PC-9 (cell line): ENCODE measurements around the gene HTRA1. TPM values are rescaled to one million over a fixed set of nuclear protein-coding genes. Genes with fewer than 3 reads are reported as not detected.

Source experiments
- BruUV-seq: library from RNA; stranded (reverse); fragments of 400-500 nt; replicated peaks from 2 replicates; lab custom pipeline; 2021; lab: Mats Ljungman, UMichigan
- CTCF ChIA-PET: fragments of 300-600 bp; sonication (Branson Sonifier 250); formaldehyde crosslinking; loops from one replicate; lab custom pipeline; 2022; ENCODE audit warnings: antibody characterized with exemption; lab: Charles Lee
- POLR2A ChIA-PET: fragments of 300-600 bp; sonication (Branson Sonifier 250); formaldehyde crosslinking; loops from one replicate; lab custom pipeline; 2022; ENCODE audit warnings: antibody characterized with exemption; ENCODE audit not compliant: unreplicated experiment; lab: Charles Lee
- DNase-seq, 2 experiments: peaks; one replicate each; pipeline versions ENCODE4 v3.0.0 to v3.0.0-alpha.2; 2015 to 2022; ENCODE audit warnings: mixed read lengths in 1 of 2
- H2AFZ ChIP-seq: fragments of 200-600 bp; sonication (generic); 2 replicates; pipeline ENCODE4 v1.8.1; 2017; ENCODE audit warnings: antibody characterized with exemption
- H3F3A ChIP-seq: fragments of 200-600 bp; sonication (generic); 2 replicates; pipeline ENCODE4 v1.8.1; 2017; ENCODE audit warnings: antibody characterized with exemption, mild to moderate bottlenecking, low read depth; ENCODE audit not compliant: insufficient read depth
- H3K27ac ChIP-seq: fragments of 200-600 bp; sonication (generic); 2 replicates; pipeline ENCODE4 v1.6.1; 2016; ENCODE audit warnings: mixed run types
- H3K27me3 ChIP-seq: fragments of 200-600 bp; sonication (generic); 2 replicates; pipeline ENCODE4 v1.6.1; 2016; ENCODE audit warnings: low read depth, mixed run types; ENCODE audit not compliant: insufficient read depth
- H3K36me3 ChIP-seq: fragments of 200-600 bp; sonication (generic); 2 replicates; pipeline ENCODE4 v1.6.1; 2016; ENCODE audit warnings: low read depth, mixed run types
- H3K4me1 ChIP-seq: fragments of 200-600 bp; sonication (generic); replicated peaks from 2 replicates; pipeline ENCODE4 v1.6.1; 2016; ENCODE audit warnings: mixed run types; ENCODE audit not compliant: insufficient read depth
- H3K4me2 ChIP-seq: fragments of 200-600 bp; sonication (generic); 2 replicates; pipeline ENCODE4 v1.6.1; 2017; ENCODE audit warnings: mixed run types
- H3K4me3 ChIP-seq: fragments of 200-600 bp; sonication (generic); 2 replicates; pipeline ENCODE4 v1.6.1; 2016; ENCODE audit warnings: mixed run types
- H3K79me2 ChIP-seq: fragments of 200-600 bp; sonication (generic); 2 replicates; pipeline ENCODE4 v1.6.1; 2017; ENCODE audit warnings: low read depth, mixed run types
- H3K9me2 ChIP-seq: fragments of 200-600 bp; sonication (generic); 2 replicates; pipeline ENCODE4 v1.8.1; 2017; ENCODE audit warnings: mild to moderate bottlenecking; ENCODE audit not compliant: insufficient read depth
- H3K9me3 ChIP-seq: fragments of 200-600 bp; sonication (generic); 2 replicates; pipeline ENCODE4 v1.8.1; 2016; ENCODE audit warnings: low read depth; ENCODE audit not compliant: insufficient read depth
- H4K20me1 ChIP-seq: fragments of 200-600 bp; sonication (generic); 2 replicates; pipeline ENCODE4 v1.8.1; 2017; ENCODE audit not compliant: insufficient read depth
- CTCF ChIP-seq: fragments of 200-600 bp; sonication (generic); conservative IDR thresholded peaks from 2 replicates; pipeline ENCODE4 v1.6.1; 2017; ENCODE audit warnings: mixed run types, antibody characterized with exemption, mild to moderate bottlenecking, moderate library complexity
- EZH2 ChIP-seq: fragments of 200-600 bp; sonication (generic); IDR thresholded peaks from 2 replicates; pipeline ENCODE4 v1.8.0; 2017; ENCODE audit warnings: antibody characterized with exemption, low read depth
- intact Hi-C: fragments of 100-400 bp; cut with micrococcal nuclease; formaldehyde crosslinking; loops from one replicate; pipeline ENCODE4 v1.10.0; 2022; ENCODE audit not compliant: unreplicated experiment
- total RNA-seq: library from RNA; stranded (reverse); gene quantifications from 2 replicates; pipeline ENCODE4 v1.2.3, GENCODE V29; 2021

Gene HTRA1
- total RNA-seq, 1 experiment from 2014 or later, result 18.0 TPM

GRCh38 chr10:122458693-122459092 is 2.7 kb upstream of the HTRA1 start:
- no peaks in the 10 kb centered on the region for H3F3A ChIP-seq
- intact Hi-C loops, result no loop called here
- H4K20me1 ChIP-seq, result no peaks in the 10 kb centered on the region
- H3K9me3 ChIP-seq, result no peaks in the 10 kb centered on the region
- H3K4me1 ChIP-seq, result no peaks in the 10 kb centered on the region
- no peak overlapping the region for H3K4me3 ChIP-seq
- TF ChIP-seq EZH2 (no peak), CTCF (no peak)
- ChIA-PET POLR2A (no interaction called here), CTCF (no interaction called here)
- DNase-seq, result no peak
- no peak overlapping the region for H3K4me2 ChIP-seq
- H3K27me3 ChIP-seq, result peaks cover 9% of the 10 kb centered on the region; the same call in 1 of the 2 replicates
- BruUV-seq, result no TSS peak
- no peak overlapping the region for H2AFZ ChIP-seq
- H3K36me3 ChIP-seq, result no peaks in the 10 kb centered on the region
- no peaks in the 10 kb centered on the region for H3K79me2 ChIP-seq
- no peak overlapping the region for H3K27ac ChIP-seq
- no peaks in the 10 kb centered on the region for H3K9me2 ChIP-seq

GRCh38 chr10:122459561-122460273 is 1.6 kb upstream of the HTRA1 start:
- Histone ChIP-seq H3K4me1 (no peaks in the 10 kb centered on the region), H3K4me2 (no peak overlapping the region), H4K20me1 (no peaks in the 10 kb centered on the region), H3K27ac (no peak overlapping the region), H3K9me3 (no peaks in the 10 kb centered on the region), H3K9me2 (no peaks in the 10 kb centered on the region), H3K36me3 (no peaks in the 10 kb centered on the region), H3K4me3 (no peak overlapping the region), H2AFZ (no peak overlapping the region), H3F3A (no peaks in the 10 kb centered on the region), H3K79me2 (no peaks in the 10 kb centered on the region), H3K27me3 (peaks cover 9% of the 10 kb centered on the region; the same call in 1 of the 2 replicates)
- BruUV-seq, result no TSS peak
- TF ChIP-seq EZH2, result no peak
- TF ChIP-seq CTCF, result no peak
- POLR2A ChIA-PET, result no interaction called here
- no peak for DNase-seq
- CTCF ChIA-PET, result interaction anchor here (0.6 kb wide), 1 partner anchor 198 kb away, joined by 4 read pairs; no protein-coding TSS in a partner anchor
- intact Hi-C loops, result no loop called here

- Histone ChIP-seq H3K9me2 (no peaks in the 10 kb centered on the region), H3K36me3 (no peaks in the 10 kb centered on the region), H3K4me1 (no peaks in the 10 kb centered on the region), H3K9me3 (no peaks in the 10 kb centered on the region), H4K20me1 (no peaks in the 10 kb centered on the region), H3K27ac (no peak overlapping the region), H3K79me2 (no peaks in the 10 kb centered on the region), H2AFZ (no peak overlapping the region), H3K4me2 (no peak overlapping the region), H3K27me3 (peaks cover 9% of the 10 kb centered on the region; the same call in 1 of the 2 replicates), H3K4me3 (no peak overlapping the region), H3F3A (no peaks in the 10 kb centered on the region)
- BruUV-seq, result no TSS peak
- POLR2A ChIA-PET, result no interaction called here
- CTCF ChIA-PET, result no interaction called here
- DNase-seq, result no peak
- intact Hi-C loops, result no loop called here
- TF ChIP-seq EZH2 (no peak), CTCF (no peak)
Measured at GRCh38 chr10:122460891-122461293, 461 bp upstream of the HTRA1 start.
